Stimulated activated CD4-positive, alpha-beta T cell treated with anti-CD3 and anti-CD28 coated beads, Interleukin-4, amount 100 ng/mL, for 4 hours (primary cell): ENCODE measurements around the gene SNAPC2.
"Not testable (repeated sequence)": the region's sequence is repeated elsewhere in the genome, so short reads cannot be mapped to it uniquely, and the experiment has no call there.

Experiments used
- DNase-seq, 2 experiments: peaks; one replicate each; pipeline ENCODE4 v3.0.0-alpha.2; 2020

SNAPC2 gene

DNA sequence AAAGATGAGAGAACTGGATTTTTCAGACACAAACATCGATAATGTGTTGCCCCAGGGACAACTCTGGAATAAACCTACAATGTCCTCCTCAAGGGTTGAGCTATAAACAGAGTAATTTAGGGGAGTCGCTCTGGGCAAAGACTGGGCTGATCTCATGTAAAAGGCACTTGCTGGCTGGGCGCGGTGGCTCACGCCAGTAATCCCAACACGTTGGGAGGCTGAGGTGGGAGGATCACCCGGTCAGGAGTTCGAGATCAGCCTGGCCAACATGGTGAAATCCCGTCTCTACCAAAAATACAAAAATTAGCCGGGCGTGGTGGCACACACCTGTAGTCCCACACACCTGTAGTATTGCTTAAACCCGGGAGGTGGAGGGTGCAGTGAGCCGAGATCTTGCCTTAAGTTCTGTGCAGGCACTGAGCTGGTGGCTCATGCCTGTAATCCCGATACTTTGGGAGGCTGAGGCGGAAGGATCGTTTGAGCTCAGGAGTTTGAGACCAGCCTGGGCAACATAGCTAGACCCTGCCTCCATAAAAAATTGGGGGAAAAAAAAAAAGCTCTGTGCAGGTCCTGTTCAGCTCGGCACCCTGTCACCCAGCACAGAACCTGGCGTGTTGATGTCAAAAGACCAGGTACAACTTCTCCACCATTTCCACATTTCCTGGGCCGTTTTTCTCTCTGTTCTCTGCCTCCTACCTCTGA lies 21.9 kb downstream of the SNAPC2 start:
- DNase-seq, result no peak

DNA sequence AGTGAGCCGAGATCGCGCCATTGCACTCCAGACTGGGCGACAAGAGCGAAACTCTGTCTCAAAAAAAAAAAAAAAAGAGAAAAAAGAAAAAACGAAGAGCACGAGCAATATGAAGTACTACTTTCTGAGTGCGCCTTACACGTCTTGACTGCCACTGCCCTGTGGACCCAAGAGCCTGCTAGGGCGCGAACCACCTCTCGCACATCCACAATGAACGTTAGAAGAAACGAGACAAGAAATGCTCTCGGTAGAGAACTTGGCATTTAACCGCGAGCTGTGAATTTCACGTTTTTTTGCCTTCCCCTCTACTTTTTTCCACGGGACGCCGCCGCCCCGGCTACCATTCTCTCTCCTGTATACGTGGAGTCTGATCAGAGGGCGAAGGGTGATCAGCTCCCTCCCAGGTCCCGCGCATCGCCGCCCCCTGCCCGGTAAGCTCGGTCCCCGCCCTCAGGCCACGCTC lies 22.9 kb downstream of the SNAPC2 start:
- DNase-seq, result no peak

DNA sequence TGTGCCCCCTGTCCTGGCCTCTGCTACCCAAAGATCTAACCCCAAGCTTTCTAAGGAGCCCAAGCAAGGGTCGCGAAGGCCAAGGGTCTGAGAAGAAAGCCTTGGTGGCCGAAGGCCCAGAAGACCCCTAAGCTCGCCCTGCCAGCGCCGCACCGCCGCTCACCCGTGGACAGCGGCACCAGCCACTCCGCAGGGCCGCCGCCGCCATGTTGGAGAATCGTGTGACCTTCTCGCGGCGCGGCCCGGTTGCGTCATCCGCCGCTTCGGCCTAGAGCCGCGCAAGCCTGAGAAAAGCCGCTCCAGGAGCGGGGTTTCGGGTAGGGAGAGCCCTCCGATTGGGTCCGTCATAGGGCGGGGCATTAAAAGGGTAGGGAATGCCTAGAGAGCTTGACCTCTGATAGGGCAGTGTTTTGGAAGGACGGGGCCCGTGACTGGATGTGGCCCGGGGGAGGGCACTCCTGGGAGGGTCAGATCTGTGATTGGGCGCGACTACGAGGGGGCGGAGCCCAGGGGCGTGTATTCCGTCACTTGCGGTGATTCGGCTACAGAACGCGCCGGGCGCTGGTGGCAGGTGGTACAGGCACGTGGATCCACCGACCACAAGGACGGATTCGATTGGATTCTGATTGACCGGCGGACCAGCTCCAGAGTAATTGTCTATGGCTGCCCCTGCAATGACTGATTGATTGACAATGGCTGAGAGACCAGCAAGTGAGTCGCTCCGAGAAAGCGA lies 23.5 kb downstream of the SNAPC2 start, which contains the start of gene TIMM44:
TIMM44 (minus strand) TSS at position 223 of the 733 bp plus-strand sequence; CDS start at position 208, 15 bp downstream.
- peak; percentile 96 to 100 for DNase-seq

DNA sequence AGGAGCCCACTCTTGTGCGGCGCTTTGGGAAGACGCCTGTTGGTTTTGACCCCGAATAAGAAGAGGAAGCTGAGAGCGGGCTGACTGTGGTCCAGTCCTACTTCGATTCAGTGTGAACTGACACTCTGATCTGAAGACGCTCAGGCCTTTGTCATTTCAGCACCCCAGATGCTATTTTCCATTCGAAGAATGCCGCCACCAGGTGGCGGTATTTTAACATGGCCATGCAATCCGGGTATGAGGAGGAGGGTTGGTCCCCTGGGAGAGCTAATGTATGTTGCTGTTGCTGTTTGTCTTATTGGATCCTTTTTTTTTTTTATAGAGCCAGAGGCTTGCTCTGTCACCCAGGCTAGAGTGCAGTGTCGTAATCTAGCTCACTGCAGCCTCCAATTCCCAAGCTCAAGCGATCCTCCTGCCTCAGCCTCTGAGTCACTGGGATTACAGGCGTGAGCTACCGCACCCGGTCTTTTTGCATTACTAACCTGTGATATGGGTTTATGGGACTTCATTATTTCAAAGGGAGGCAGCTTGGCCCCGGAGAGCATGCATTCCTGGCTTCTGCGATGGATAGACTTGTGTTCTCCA lies 24.1 kb downstream of the SNAPC2 start:
- DNase-seq, result peak; percentile 83

DNA sequence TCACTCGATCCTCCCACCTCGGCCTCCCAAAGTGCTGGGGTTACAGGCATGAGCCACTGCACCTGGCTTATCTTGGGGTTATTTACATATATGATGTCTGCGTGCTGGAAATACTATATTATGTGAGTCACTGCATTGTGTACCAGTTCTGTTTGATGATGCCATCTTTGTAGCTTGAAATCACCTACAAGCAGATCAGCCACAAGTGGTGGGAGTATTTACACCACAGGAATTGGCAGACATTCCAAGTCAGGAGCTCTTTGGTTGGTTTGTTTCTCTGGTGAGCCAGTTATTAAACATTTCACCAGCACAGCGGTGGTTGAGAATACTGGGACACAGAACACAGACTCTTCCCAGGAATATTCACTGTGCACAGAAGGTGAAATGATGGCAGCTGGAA lies 27.8 kb downstream of the SNAPC2 start:
- DNase-seq, result no peak

DNA sequence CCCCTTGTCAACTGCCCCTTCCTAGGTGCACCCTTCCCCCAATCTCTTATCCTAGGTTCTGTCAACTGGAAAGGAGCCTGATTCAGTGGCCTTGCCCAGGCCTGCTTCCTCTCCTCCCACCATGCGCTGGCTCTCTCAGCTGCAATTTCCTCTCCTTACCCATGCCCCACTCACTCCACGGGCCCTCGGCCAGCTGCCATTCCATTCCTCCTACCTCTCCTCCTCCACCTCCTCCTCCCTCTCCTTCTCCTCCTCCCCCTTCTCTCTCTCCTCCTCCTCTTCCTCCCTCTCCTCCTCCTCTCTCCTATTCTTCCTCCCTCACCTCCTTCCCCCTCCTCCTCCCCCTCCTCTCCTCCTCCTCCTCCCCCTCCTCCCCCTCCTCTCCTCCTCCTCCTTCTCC lies 32.9 kb downstream of the SNAPC2 start:
- no peak for DNase-seq

DNA sequence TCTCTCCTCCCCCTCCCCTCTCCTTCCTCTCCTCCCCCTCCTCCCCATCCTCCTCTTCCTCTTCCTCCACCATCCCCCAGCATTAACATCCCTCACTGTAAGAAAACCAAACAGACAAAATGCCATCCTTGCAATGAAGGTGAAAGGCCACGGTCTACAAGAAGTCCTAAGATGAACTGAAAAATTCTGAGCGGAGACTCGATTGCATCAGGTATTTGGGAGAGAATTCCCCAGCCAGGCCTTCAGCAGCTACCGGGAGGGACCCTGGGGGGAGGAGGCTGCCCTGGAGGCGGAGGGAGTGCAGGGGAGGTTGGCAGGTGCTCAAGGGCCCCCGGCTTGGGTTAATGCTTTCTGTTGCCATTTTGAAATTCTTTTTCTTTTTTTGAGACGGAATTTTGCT lies 33.4 kb downstream of the SNAPC2 start:
- DNase-seq, result no peak

DNA sequence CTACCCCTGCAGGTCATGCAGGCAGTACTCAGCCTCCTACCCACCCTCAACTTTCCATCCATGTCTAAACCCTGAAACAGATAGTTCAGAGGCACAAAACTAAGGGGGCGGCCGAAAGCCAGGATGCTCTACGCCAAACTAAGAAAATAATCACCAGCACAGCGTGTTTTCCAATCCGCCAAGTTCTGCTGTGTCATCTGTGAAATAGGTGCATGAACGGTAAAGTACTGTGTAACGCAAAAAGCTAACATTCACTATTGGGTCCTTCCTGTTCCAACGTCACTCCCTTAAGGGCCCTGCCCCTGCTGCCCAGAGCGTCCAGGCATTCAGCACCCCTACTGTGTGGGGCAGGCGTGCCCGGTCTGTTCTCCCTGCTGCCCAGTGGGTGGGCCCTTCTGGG lies 35.6 kb downstream of the SNAPC2 start:
- DNase-seq, result no peak

DNA sequence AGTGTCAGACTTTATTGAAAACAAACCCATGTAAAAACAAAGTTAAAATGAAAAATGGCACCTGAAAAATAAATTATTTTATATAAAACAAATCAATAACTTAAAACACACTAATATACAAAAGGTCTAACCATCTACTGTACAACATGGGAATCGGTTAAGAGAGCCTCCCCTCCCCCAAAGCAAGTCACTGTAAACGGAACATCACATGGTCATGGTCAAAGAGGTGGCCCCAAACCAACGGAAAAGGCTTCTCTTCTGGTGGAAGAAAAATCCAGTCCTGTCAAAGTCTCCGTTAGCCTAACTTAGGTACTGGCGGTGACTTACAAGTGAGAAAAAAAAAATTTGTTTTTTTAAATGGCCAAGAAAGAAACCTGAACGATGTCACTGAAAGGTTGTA lies 39.1 kb downstream of the SNAPC2 start:
- no peak for DNase-seq

DNA sequence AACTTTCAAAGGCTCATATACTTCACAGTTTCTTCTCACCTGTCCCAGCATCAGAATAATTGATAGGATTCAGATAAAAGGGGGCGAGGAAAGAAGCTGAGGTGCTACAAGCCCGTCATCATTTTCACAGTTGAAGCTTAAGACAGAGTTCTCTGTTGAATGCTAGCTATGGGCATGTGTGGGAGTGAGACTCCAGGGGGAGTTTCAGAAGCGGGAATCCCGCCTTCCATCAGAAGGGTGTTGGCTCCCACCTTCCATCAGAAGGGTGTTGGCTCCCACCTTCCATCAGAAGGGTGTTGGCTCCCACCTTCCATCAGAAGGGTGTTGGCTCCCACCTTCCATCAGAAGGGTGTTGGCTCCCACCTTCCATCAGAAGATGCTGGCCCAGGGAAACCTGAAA lies 40.9 kb downstream of the SNAPC2 start:
- not testable (repeated sequence) for DNase-seq

DNA sequence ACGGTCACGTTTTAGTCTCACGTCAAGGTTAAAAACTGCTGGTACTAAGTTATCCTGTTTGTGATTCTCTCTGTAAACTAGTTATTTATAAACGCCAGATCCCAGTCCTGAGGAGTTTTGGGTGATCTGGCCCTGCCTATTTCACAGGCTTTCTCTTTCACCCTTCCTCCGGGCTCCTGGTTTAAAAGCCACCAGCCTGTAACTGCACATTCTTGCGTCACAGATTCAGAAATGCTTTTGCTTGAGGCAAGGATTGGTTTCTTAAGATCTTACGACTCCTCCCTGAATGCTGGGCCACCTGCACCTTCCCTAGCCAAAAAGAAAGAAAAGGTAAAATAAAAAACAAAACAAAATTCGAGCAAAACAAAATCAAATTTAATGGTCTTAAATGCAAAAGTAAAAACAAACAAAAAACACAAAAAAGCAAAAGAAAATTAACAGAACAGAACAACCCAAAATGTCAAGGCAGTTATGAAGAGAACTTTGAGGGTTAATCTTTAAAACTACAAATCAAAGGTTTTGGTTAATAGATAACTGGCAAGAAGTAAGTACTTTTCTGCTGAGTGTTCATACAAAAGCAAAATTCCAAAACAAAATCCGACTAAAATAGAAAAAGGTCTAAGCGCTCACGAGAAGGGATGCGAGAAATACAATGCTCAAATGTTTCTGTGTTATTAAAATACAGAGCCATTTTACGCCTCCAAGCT lies 41.9 kb downstream of the SNAPC2 start:
- no peak for DNase-seq

DNA sequence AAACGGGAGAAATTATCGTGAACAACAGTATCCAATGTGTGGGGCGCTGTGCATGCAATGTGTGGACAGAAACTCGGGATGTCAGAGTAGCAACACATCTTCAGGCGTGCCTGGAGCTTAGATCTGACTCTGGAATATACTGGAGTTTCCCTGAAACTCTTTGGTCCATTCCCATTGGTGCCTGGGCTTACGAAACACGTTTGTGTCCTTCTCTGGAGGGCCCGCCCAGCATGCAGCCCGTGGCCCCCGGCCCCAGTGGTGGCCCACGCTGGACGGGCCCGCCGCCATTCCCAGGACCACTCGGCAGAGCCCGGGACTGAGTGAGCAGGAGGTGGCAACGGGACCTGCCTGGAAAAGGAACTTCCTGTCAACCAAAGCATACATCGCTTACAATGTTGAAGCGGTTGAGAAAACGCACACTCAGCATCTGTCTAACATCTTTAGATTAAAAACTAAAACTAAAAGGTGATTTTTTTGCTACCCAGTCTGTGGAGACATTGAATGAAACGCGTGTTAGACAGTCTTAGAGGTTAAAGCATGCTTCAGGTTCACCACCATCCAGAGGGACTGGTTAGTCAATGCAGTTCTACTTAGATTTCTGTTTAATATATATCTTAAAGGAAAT lies 42.6 kb downstream of the SNAPC2 start:
- no peak for DNase-seq

DNA sequence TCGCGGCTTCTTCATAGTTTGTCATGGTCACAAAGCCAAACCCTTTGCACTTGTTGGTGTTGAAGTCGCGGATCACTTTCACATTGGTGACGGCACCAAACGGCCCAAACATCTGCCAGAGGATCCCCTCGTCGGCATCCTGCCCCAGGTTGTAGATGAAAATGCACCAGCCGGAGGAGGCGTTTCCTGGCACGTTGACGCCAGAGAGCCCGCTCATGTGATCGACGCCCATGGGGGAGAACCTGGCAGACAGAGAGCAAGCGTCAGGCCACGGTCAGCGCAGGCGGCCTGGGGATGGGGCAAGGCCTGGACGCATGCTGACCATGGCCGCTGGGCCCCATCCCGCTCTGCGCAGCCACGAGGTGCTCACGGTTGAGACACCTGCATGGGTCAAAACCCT lies 43.4 kb downstream of the SNAPC2 start:
- no peak for DNase-seq

DNA sequence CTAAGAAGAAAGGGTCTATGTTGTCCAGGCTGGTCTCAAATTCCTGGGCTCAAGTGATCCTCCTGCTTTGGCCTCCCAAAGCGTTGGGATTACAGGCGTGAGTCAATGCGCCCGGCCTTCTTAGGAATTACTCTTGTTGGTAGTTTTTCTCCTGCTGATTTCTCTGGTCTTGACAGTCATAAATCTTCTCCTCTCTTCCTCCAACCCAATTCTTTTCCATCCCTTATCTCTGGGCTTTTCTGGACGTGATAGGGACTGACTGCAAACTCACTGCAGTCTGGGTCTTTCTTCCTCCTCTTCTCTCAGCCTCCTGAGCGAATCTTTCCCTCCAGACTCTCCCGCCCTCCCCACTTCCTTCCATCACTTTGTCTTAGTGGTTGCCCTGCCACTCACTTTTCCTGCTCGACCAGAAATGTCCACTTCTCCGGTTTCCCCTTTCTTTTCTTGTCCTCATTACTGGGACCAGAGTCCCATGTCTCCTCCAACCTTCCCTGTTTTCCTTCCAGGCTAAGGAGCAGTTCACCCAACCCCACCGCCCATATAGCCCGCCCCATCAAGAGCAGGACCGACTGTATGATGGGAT lies 45.2 kb downstream of the SNAPC2 start:
- no peak for DNase-seq

DNA sequence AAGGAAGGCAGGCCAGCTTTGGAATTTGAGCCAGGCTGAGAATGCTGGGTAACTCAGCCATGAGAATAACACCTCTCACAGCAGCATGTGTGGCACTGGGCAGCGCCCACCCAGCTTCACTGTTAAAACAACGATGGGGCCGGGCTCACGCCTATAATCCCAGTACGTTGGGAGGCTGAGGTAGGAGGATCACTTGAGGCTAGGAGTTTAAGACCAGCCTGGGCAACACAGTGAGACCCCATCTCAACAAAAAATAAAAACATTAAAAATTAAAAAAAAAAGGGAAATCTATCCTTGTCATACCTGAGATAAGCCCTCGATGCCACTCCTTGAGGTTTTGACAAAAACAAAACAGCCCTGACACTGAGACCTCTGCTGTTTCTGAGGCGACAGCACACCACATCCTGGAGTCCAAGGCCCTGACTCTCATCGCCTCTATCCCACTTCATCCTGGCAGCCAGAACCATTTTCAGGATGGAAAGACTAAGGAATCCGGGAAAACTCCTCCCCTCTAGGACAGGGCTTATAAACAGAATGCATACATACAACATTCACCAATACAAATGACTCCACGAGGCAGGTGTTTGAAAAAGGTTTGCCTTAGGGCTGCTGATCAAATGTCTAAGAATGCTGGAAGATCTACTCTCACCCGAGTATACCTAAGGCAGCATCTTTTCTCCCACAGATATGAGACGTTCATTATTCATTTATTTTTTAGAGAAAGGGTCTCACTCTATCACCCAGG lies 46.0 kb downstream of the SNAPC2 start:
- no peak for DNase-seq

DNA sequence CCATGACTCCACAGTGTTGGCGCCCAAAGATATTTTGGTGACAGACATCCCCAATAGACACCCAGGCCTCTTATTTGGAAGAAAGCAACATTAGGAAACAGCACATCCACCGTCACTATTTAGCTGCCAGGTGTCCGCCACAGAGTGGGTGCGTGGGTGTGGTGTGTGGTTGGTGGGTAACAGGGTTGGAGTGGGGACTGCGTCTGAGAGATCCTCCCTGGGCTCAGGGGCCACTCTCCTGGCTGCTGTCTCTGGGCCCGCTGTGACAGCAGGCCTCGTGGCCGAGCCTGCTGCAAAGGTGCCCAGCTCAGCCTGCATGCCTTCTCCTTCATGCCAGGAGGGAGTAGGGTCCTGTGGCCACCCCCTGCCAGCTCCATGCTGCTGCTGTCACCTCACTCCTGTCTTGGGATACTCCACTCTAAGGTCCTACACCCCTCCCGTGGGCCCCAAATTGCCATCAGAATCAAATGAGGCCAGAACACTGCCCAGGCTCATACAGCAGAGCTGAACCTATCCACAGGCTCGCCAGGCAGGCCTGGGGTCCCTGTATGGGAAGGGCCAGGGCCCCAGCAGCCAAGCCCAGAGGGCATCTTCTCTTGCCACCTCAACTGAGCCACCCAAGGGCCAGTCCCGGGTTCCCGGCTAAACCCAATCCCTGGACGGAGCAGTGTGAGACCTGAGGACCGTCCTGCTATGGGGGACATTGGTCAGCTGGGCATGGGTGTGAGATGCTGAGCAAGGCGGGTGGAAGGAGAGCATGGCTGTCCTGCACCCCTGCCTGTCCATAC lies 48.1 kb downstream of the SNAPC2 start:
- no peak for DNase-seq

DNA sequence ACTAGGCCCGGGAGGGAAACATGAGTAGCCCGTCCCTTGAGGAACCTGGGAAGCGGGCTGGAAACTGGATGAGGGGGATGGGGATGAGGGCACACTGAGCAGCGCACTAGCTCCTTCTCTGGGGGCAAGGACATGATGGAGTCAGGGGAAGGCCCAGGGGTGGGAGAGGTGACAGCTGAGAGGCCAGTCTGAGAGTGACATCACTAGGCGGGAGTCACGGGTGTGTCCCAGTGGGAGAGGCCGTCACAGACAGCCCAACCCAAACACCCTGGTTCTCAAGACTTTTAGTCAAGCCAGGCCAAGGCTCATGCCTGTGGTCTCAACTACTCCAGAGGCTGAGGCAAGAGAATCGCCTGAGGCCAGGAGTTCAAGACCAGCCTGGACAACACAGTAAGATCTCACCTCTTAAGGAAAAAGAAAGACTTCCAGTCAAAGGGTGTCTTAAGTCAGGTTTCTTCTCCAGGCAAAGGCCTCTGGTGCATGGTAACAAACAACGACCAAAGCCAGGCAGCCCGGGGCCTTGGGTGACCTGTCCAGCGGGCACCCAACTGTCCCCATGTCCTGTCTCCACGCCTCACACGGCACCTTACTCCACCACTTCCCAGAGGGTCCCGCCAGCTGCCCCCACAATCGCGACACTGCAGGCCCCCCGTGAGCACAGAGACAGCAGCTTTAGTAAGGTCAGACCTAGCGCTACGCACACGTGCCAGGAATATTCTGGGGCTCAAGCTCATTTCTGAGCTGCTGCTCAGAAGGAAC lies 48.8 kb downstream of the SNAPC2 start:
- no peak for DNase-seq

DNA sequence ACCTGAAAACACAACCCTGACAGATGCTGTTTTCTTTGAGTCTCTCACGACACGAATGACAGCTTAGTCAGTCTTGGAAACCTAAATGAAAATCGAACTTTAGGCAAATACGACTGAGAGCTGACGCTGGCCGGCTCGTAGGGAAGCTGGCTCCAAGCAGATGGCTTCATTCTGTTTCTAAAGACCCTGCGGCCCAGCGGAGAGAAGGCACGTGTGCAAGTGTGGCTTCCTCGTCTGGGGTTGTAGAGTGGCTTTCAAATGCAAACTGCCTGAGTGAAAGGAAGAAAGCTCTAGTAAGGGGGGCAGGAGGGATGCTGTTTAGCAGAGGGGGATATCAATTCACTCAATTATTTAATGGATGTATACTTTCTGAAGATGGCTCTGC lies 49.4 kb downstream of the SNAPC2 start:
- DNase-seq, result no peak

DNA sequence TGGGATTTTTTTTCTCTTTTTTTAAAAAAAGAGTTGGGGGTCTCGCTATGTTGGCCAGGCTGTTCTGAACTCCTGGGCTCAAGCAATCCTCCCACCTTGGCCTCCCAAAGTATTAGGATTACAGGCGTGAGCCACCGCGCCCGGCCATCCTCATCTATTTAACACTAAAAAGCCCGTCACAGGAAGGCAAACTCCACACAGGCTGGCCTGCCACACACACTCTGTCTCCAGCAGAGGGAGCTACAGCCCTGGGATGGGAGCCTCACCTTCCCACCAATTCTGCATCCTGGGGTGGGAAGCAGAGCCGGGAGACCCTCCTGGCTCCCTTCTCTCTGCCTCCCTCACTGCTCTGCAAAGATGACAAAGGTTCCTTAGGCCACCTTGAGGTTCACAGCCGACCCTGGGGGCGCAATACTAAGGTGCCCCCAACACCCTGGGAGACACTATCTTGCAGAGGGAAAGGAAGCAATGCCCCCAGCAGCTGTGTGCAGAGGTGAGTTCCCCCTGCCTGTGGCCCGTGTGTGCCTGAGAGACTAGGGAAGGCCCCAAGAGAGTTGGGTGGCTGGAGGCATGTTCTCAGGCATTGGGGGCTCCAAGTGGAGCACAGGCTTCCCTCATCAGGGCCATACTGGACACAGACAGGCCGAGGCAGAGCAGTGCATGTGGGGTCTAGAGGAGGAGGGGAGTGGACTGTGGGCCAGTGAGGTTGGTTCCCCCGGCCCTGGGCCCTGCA lies 50.7 kb downstream of the SNAPC2 start:
- DNase-seq, result peak in 1 of 2 experiments; percentile 13
